HEK293T (cell line): ENCODE data around the gene SLC5A9.

Source experiments
- CTCF ChIA-PET: fragments of 350-600 bp; formaldehyde crosslinking; extraction: SDS; loops from one replicate; lab custom pipeline; 2021; ENCODE audit warnings: antibody characterized with exemption, inconsistent platforms; lab: Yijun Ruan, JAX
- POLR2A ChIA-PET: fragments of 350-600 bp; formaldehyde crosslinking; extraction: SDS; loops from one replicate; lab custom pipeline; 2020; ENCODE audit warnings: antibody characterized with exemption, inconsistent platforms; lab: Yijun Ruan, JAX
- DNase-seq: peaks from one replicate; pipeline ENCODE4 v3.0.0; 2012; ENCODE audit warnings: mixed read lengths; ENCODE audit errors: extremely low spot score
- ARNT ChIP-seq: fragments of 450-650 bp; IDR thresholded peaks from 2 replicates; pipeline ENCODE4 v1.6.1; 2017; ENCODE audit warnings: mild to moderate bottlenecking
- BHLHE40 ChIP-seq: fragments of 450-650 bp; IDR thresholded peaks from 2 replicates; pipeline ENCODE4 v1.6.1; 2016; ENCODE audit warnings: mild to moderate bottlenecking, moderate library complexity, borderline replicate concordance
- CTBP1 ChIP-seq: fragments of 450-650 bp; IDR thresholded peaks from 2 replicates; pipeline ENCODE4 v1.6.1; 2016; ENCODE audit warnings: borderline replicate concordance
- ELF4 ChIP-seq: fragments of 450-650 bp; IDR thresholded peaks from 2 replicates; pipeline ENCODE4 v1.6.1; 2017; ENCODE audit warnings: antibody characterized with exemption
- FOXA1 ChIP-seq: fragments of 450-650 bp; IDR thresholded peaks from 2 replicates; pipeline ENCODE4 v1.6.1; 2016; ENCODE audit warnings: mild to moderate bottlenecking
- FOXK2 ChIP-seq: fragments of 450-650 bp; IDR thresholded peaks from 2 replicates; pipeline ENCODE4 v1.6.1; 2016; ENCODE audit warnings: mild to moderate bottlenecking
- FOXM1 ChIP-seq: fragments of 450-650 bp; IDR thresholded peaks from 2 replicates; pipeline ENCODE4 v1.6.1; 2017; ENCODE audit warnings: mild to moderate bottlenecking, borderline replicate concordance
- HDGF ChIP-seq: fragments of 450-650 bp; IDR thresholded peaks from 2 replicates; pipeline ENCODE4 v1.6.1; 2017; ENCODE audit warnings: antibody characterized with exemption, borderline replicate concordance
- L3MBTL2 ChIP-seq: fragments of 450-650 bp; conservative IDR thresholded peaks from 2 replicates; pipeline ENCODE4 v1.6.1; 2016; ENCODE audit warnings: mild to moderate bottlenecking
- LEF1 ChIP-seq: fragments of 450-650 bp; IDR thresholded peaks from 2 replicates; pipeline ENCODE4 v1.6.1; 2017; ENCODE audit warnings: mild to moderate bottlenecking, borderline replicate concordance
- NFRKB ChIP-seq: fragments of 450-650 bp; IDR thresholded peaks from 2 replicates; pipeline ENCODE4 v1.6.1; 2016; ENCODE audit warnings: mild to moderate bottlenecking, moderate library complexity
- SP1 ChIP-seq: fragments of 450-650 bp; IDR thresholded peaks from 2 replicates; pipeline ENCODE4 v1.6.1; 2017
- SUZ12 ChIP-seq: fragments of 450-650 bp; IDR thresholded peaks from 2 replicates; pipeline ENCODE4 v1.6.1; 2016; ENCODE audit warnings: mild to moderate bottlenecking
- TARDBP ChIP-seq: fragments of 450-650 bp; IDR thresholded peaks from 2 replicates; pipeline ENCODE4 v1.6.1; 2016
- ZNF384 ChIP-seq: fragments of 450-650 bp; IDR thresholded peaks from 2 replicates; pipeline ENCODE4 v1.6.1; 2016
- TF ChIP-seq, protein P1 (sequence below): fragments of 450-650 bp; IDR thresholded peaks from 2 replicates; pipeline ENCODE4 v1.6.1; 2016

The SLC5A9 gene

GRCh38 chr1:48187969-48188563, 34.5 kb upstream of the SLC5A9 start:
- no peak for TF ChIP-seq L3MBTL2
- TF ChIP-seq BHLHE40 = no peak
- no peak for TF ChIP-seq FOXK2
- no peak for TF ChIP-seq ZNF384
- no peak for TF ChIP-seq CTBP1
- no peak for TF ChIP-seq ARNT
- TF ChIP-seq SP1 = no peak
- no peak for TF ChIP-seq FOXM1
- TF ChIP-seq ELF4 = no peak
- no peak for TF ChIP-seq NFRKB
- no peak for TF ChIP-seq TARDBP
- no peak for TF ChIP-seq LEF1
- TF ChIP-seq SUZ12 = no peak
- TF ChIP-seq HDGF = no peak
- TF ChIP-seq, protein P1, sequence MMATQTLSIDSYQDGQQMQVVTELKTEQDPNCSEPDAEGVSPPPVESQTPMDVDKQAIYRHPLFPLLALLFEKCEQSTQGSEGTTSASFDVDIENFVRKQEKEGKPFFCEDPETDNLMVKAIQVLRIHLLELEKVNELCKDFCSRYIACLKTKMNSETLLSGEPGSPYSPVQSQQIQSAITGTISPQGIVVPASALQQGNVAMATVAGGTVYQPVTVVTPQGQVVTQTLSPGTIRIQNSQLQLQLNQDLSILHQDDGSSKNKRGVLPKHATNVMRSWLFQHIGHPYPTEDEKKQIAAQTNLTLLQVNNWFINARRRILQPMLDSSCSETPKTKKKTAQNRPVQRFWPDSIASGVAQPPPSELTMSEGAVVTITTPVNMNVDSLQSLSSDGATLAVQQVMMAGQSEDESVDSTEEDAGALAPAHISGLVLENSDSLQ = no peak
- no peak for TF ChIP-seq FOXA1
- ChIA-PET CTCF (no interaction called here), POLR2A (no interaction called here)
- no peak for DNase-seq

DNA sequence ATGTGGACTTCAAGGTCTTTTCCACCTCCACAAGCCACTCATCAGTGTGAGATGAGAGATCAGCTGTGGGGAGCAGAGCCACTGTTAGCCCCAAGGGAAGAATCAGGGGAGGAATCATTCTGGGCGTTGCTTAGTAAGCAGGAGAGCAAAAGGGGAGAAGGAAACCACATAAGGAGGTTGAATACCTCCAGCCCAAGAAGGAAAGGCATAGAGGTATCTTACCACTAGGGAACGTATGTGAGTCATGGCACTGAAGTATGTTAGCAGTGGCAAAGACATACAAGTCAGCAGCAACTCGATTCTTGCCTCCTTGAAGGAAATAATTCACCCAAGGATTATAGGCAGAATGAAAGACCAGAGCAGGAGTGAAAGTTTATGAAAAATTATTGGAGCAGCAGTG, 31.6 kb upstream of the SLC5A9 start:
- TF ChIP-seq TARDBP (no peak), CTBP1 (no peak), ZNF384 (no peak), L3MBTL2 (no peak), FOXK2 (no peak), SUZ12 (no peak), HDGF (no peak), LEF1 (no peak), SP1 (no peak), BHLHE40 (no peak), ARNT (no peak), FOXA1 (no peak)
- TF ChIP-seq, protein P1 = no peak
- POLR2A ChIA-PET = no interaction called here
- DNase-seq = no peak
- CTCF ChIA-PET = no interaction called here

GRCh38 chr1:48194801-48195200, 27.7 kb upstream of the SLC5A9 start:
- POLR2A ChIA-PET = no interaction called here

DNA sequence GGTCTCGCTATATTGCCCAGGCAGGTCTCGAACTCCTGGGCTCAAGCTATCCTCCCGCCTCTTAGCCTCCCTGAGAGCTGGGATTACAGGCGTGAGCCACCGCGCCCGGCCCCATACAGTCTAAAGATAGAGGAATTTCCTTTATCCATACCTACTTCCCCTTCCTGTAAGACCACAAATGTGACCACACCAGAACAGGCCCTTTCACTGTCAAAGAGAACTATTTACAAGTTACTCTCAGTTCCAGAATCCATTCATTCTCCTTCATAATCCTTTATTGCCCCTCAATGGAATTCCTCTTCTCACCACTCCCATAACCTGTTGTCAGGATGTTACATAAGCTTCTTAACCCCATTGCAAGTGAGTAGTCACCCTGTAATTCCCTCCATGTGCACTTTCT, 26.3 kb upstream of the SLC5A9 start:
- ChIA-PET CTCF (no interaction called here), POLR2A (no interaction called here)
- TF ChIP-seq LEF1 = no peak
- no peak for TF ChIP-seq ZNF384
- no peak for TF ChIP-seq TARDBP
- no peak for TF ChIP-seq FOXM1
- no peak for TF ChIP-seq L3MBTL2
- no peak for TF ChIP-seq CTBP1
- TF ChIP-seq NFRKB = no peak
- DNase-seq = no peak

More at GRCh38 chr1:48194801-48195200, 27.7 kb upstream of the SLC5A9 start:
- TF ChIP-seq FOXM1 = no peak
- no peak for TF ChIP-seq ARNT
- TF ChIP-seq SUZ12 = no peak
- DNase-seq = no peak
- CTCF ChIA-PET = no interaction called here

- POLR2A ChIA-PET = no interaction called here
- TF ChIP-seq NFRKB = no peak
- TF ChIP-seq FOXM1 = no peak
- no peak for TF ChIP-seq SP1
- no peak for TF ChIP-seq FOXA1
- no peak for TF ChIP-seq BHLHE40
- TF ChIP-seq SUZ12 = no peak
- TF ChIP-seq LEF1 = no peak
- no peak for TF ChIP-seq FOXK2
- TF ChIP-seq, protein P1 = no peak
- no peak for TF ChIP-seq CTBP1
- TF ChIP-seq HDGF = no peak
- TF ChIP-seq TARDBP = no peak
- CTCF ChIA-PET = no interaction called here
- DNase-seq = no peak
Observed at GRCh38 chr1:48198970-48199369, 23.5 kb upstream of the SLC5A9 start.

DNA sequence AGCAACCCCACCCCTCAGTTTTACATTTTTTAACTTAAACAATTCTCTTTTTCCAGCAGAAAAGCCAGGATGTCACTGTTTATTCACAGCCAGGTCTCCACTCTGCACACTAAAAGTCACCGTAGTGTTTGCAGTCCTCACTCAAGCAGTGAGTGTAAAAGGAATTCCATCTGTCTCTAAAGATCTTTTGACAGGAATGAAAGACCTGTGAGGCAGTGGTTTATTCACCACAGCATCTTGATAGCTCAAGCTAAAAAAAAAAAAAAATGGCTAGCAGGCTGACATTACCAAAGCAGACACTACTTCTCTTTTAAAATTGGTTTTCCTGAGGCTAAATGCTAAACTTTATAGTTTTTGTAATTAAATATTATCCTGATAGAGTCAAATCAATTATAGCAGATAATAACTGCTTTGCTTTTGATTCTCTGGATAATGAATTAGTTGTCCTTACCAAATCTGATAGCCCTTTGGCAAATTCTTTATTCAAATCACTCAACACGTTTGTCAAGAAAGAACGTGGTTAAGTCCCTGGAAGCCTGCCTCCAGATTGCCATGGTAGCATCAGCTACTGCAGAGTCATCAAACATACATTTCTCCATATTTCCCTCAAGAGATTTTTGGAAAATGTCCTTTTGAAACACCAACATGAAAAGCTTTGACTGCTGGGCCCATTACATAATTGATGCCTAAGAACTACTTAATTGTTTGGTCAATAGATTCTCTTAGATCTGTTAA, 22.2 kb upstream of the SLC5A9 start:
- TF ChIP-seq TARDBP (no peak), NFRKB (no peak)
- ChIA-PET CTCF (no interaction called here), POLR2A (no interaction called here)
- DNase-seq = no peak
